Body of pancreas (tissue), 4 donors: ENCODE measurements around the gene IER5L. TPM values are rescaled to one million over a fixed set of nuclear protein-coding genes. Genes with fewer than 3 reads are reported as not detected.

Source experiments
- ATAC-seq: fragments of 150-250 bp; one replicate; pipeline ENCODE4 v1.9.1; 2016
- DNase-seq, 4 donors: peaks; one replicate each; pipeline ENCODE4 v3.0.0-alpha.2; 2019
- H3K27ac ChIP-seq, 4 donors: fragments of 200-600 bp; sonication (generic); 1 replicate in 3 of 4; 2 replicates in 1 of 4; pipeline versions ENCODE4 v1.5.1 to v1.6.1; 2016 to 2019; ENCODE audit warnings: mild to moderate bottlenecking in 1 of 4, mixed read lengths in 1 of 4, moderate library complexity in 1 of 4
- H3K27me3 ChIP-seq, 2 donors: fragments of 200-600 bp; sonication (generic); one replicate each; pipeline ENCODE4 v1.6.0; 2016; ENCODE audit warnings: mild to moderate bottlenecking in 1 of 2
- H3K36me3 ChIP-seq, 2 donors: fragments of 200-600 bp; sonication (generic); replicated peaks in 1 of 2; 2 replicates each; pipeline ENCODE4 v1.5.1; 2016; ENCODE audit warnings: low read depth in 2 of 2; ENCODE audit not compliant: insufficient read depth in 1 of 2
- H3K4me1 ChIP-seq: fragments of 200-600 bp; sonication (generic); one replicate; pipeline ENCODE4 v1.6.0; 2016
- H3K4me3 ChIP-seq, 2 donors: fragments of 200-600 bp; sonication (generic); 1 replicate in 1 of 2; 2 replicates in 1 of 2; pipeline ENCODE4 v1.5.1; 2016 to 2019
- H3K9me3 ChIP-seq, 3 donors: fragments of 200-600 bp; sonication (generic); 1 replicate in 2 of 3; 2 replicates in 1 of 3; pipeline ENCODE4 v1.5.1; 2016
- CTCF ChIP-seq, 7 experiments: fragments of 450-650 bp in 4 of 7; fragments of 200-600 bp in 3 of 7; sonication (generic) in 3 of 7; IDR thresholded peaks; one replicate each; pipeline ENCODE4 v1.5.1; 2016 to 2019; ENCODE audit warnings: antibody characterized with exemption in 7 of 7
- POLR2A ChIP-seq, 3 donors: fragments of 450-650 bp; IDR thresholded peaks; one replicate each; pipeline ENCODE4 v1.6.1; 2016; ENCODE audit warnings: antibody characterized with exemption in 3 of 3, mild to moderate bottlenecking in 2 of 3
- WGBS, 2 donors: methylation state at CpG; one replicate each; pipeline ENCODE4 v1.1.5; 2017; 5-methylcytosine and 5-hydroxymethylcytosine counted together
- intact Hi-C: fragments of 100-400 bp; cut with DNase I; formaldehyde crosslinking; loops from one replicate; pipeline ENCODE4 v1.15.1; 2023
- total RNA-seq, 2 donors: library from RNA; depleted of rRNA; stranded (reverse); fragments of >200 nt; gene quantifications; one replicate each; pipeline ENCODE4 v1.1.0, GENCODE V29; 2016

IER5L gene
- total RNA-seq, 2 donors from 2014 or later = 3.0 to 4.4 TPM

GRCh38 chr9:129154866-129155477, 23.1 kb downstream of the IER5L start:
- Histone ChIP-seq H3K9me3 (no peaks in the 10 kb centered on the region), H3K27ac (no peak overlapping the region), H3K4me3 (no peak overlapping the region), H3K27me3 (no peaks in the 10 kb centered on the region), H3K4me1 (no peaks in the 10 kb centered on the region), H3K36me3 (no peaks in the 10 kb centered on the region)
- DNase-seq (no peak), ATAC-seq (no peak)
- 92 to 94% methylated on average over 11 to 16 of the region's 16 CpGs for WGBS, 2 donors
- TF ChIP-seq CTCF (IDR thresholded peaks at IDR 0.05) (no peak), POLR2A (IDR thresholded peaks at IDR 0.05) (no peak)
- intact Hi-C loops = no loop called here

- Histone ChIP-seq H3K27ac (no peak overlapping the region), H3K27me3 (no peaks in the 10 kb centered on the region), H3K36me3 (no peaks in the 10 kb centered on the region), H3K4me3 (no peak overlapping the region), H3K9me3 (no peaks in the 10 kb centered on the region), H3K4me1 (peaks cover under 1% of the 10 kb centered on the region)
- WGBS, 2 donors = 86 to 88% methylated on average over 15 of the region's 15 CpGs
- DNase-seq (no peak), ATAC-seq (no peak)
- no peak for TF ChIP-seq CTCF (IDR thresholded peaks at IDR 0.05)
- no peak for TF ChIP-seq POLR2A (IDR thresholded peaks at IDR 0.05)
- intact Hi-C loops = no loop called here
These were observed 26.6 kb downstream of the IER5L start for GRCh38 chr9:129151469-129151868.

DNA sequence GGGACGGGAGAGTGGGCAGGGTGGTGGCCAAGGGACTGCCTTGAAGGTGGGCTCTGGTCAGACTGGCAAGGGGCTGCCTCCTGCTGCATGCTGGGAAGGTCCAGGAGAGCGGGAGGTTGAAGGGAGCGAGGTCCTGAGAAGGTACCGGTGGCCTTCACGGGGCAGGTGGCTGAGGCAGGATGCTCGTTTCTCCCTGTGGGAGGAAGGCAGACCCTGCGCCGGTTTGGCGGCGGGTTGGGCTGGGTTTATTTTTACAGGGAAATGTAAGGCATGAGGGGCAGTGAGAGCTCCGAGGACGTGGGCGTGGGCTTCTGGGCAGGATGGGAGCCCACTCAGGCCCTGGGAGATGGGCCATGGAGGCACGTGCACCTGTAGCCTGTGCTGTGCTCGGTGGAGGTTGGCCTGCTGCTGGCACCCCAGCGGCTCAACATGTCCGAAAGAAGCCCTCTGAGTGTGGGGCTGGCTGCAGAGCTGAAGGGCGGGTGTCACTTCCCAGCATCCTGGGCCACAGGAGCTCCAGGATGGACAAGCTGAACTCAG, 27.3 kb downstream of the IER5L start:
- Histone ChIP-seq H3K9me3 (no peaks in the 10 kb centered on the region), H3K36me3 (no peaks in the 10 kb centered on the region), H3K27me3 (no peaks in the 10 kb centered on the region), H3K4me1 (peaks cover 8% of the 10 kb centered on the region), H3K27ac (no peak overlapping the region), H3K4me3 (no peak overlapping the region)
- TF ChIP-seq CTCF (IDR thresholded peaks at IDR 0.05) (no peak), POLR2A (IDR thresholded peaks at IDR 0.05) (no peak)
- no peak for DNase-seq
- ATAC-seq = no peak
- 88 to 90% methylated on average over 16 to 18 of the region's 18 CpGs for WGBS, 2 donors
- intact Hi-C loops = no loop called here

DNA sequence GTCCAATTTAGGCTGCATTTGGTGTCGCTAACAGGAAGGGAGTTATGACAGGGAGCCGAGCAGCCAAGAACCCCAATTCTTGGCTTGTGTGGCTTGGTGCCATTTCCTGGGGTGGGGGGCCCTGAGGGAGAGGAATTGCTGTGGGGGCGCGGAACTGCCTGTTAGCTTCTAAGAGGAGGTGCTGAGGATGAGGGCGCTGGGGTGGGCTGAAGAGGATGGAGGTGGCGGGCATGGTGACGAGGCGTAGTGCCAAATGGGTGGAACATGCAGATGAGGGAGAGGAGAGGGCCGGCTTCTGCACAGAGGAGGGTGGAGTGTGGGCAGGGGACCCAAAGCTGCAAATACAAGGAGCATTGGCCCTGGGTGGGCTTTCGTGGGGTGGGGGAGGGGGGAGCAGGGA, 27.9 kb downstream of the IER5L start:
- Histone ChIP-seq H3K4me1 (peaks cover 14% of the 10 kb centered on the region), H3K4me3 (no peak overlapping the region), H3K9me3 (no peaks in the 10 kb centered on the region), H3K36me3 (no peaks in the 10 kb centered on the region), H3K27ac (no peak overlapping the region), H3K27me3 (no peaks in the 10 kb centered on the region)
- 86 to 87% methylated on average over 10 of the region's 10 CpGs for WGBS, 2 donors
- intact Hi-C loops = no loop called here
- ATAC-seq (no peak), DNase-seq (no peak)
- TF ChIP-seq POLR2A (IDR thresholded peaks at IDR 0.05) (no peak), CTCF (IDR thresholded peaks at IDR 0.05) (no peak)

DNA sequence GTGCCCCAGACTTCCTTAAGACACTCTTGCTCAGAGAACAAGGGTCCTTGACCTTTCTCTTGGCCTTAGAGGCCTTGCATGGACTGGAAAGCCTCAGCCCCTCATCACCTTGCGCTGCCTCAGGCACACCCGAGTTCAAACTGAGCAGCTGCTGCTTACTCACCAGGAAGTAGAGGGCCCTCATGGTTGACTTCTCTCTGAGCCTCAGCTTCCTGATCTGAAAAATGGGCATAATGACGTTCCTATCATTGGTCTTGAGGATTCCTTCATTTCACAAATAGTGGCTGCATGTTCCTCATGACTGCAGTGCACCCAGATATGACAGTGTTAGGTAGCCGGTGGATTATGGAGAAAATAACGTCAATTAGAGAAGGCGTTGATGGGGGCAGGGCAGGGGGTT, 28.6 kb downstream of the IER5L start:
- H3K9me3 ChIP-seq = no peaks in the 10 kb centered on the region
- H3K36me3 ChIP-seq = no peaks in the 10 kb centered on the region
- no peak overlapping the region for H3K4me3 ChIP-seq
- no peak for TF ChIP-seq CTCF (IDR thresholded peaks at IDR 0.05)
- no peak for TF ChIP-seq POLR2A (IDR thresholded peaks at IDR 0.05)
- 80 to 83% methylated on average over 6 of the region's 6 CpGs for WGBS, 2 donors
- ATAC-seq = no peak
- H3K4me1 ChIP-seq = peaks cover 16% of the 10 kb centered on the region
- no peaks in the 10 kb centered on the region for H3K27me3 ChIP-seq
- intact Hi-C loops = no loop called here
- H3K27ac ChIP-seq = no peak overlapping the region
- DNase-seq = no peak
